H9 (cell line): ENCODE results near the gene AKR1C2. TPM values are rescaled to one million over a fixed set of nuclear protein-coding genes. Genes with fewer than 3 reads are reported as not detected.

Source experiments
- DNase-seq: peaks from one replicate; pipeline ENCODE4 v3.0.0-alpha.2; 2017
- H2AFZ ChIP-seq: one replicate; pipeline ENCODE4 v1.6.1; 2013; ENCODE audit warnings: mild to moderate bottlenecking, low read length, control low read depth, moderate library complexity
- H2AK5ac ChIP-seq: 2 replicates; pipeline ENCODE4 v1.6.1; 2013; ENCODE audit warnings: low read length, control low read depth, mixed read lengths; ENCODE audit not compliant: insufficient read length
- H2BK120ac ChIP-seq: one replicate; pipeline ENCODE4 v1.6.1; 2013; ENCODE audit warnings: low read depth, mild to moderate bottlenecking, low read length, control low read depth, inconsistent platforms; ENCODE audit not compliant: poor library complexity, severe bottlenecking
- H2BK12ac ChIP-seq: 2 replicates; pipeline ENCODE4 v1.6.1; 2013; ENCODE audit warnings: low read length, control low read depth, mixed read lengths, low read depth; ENCODE audit not compliant: insufficient read length
- H2BK15ac ChIP-seq: 2 replicates; pipeline ENCODE4 v1.6.1; 2013; ENCODE audit warnings: low read depth, low read length, control low read depth
- H2BK20ac ChIP-seq: one replicate; pipeline ENCODE4 v1.6.1; 2013; ENCODE audit warnings: low read depth, mild to moderate bottlenecking, low read length, control low read depth, inconsistent platforms; ENCODE audit not compliant: poor library complexity, severe bottlenecking
- H2BK5ac ChIP-seq: 2 replicates; pipeline ENCODE4 v1.6.1; 2013; ENCODE audit warnings: low read length, control low read depth, mixed read lengths; ENCODE audit not compliant: insufficient read length
- H3K14ac ChIP-seq: 2 replicates; pipeline ENCODE4 v1.6.1; 2013; ENCODE audit warnings: low read length, control low read depth; ENCODE audit not compliant: insufficient read depth
- H3K18ac ChIP-seq: 2 replicates; pipeline ENCODE4 v1.6.1; 2013; ENCODE audit warnings: low read depth, mild to moderate bottlenecking, mixed read lengths, low read length, control low read depth; ENCODE audit not compliant: insufficient read length
- H3K23ac ChIP-seq: 2 replicates; pipeline ENCODE4 v1.6.1; 2013; ENCODE audit warnings: low read length, control low read depth, mixed read lengths, low read depth; ENCODE audit not compliant: insufficient read length
- H3K23me2 ChIP-seq: 2 replicates; pipeline ENCODE4 v1.6.1; 2013; ENCODE audit warnings: low read depth, mild to moderate bottlenecking, mixed read lengths, low read length, control low read depth; ENCODE audit not compliant: insufficient read length, poor library complexity, severe bottlenecking
- H3K27ac ChIP-seq: 2 replicates; pipeline ENCODE4 v1.5.1; 2013; ENCODE audit warnings: low read length, control low read depth, mixed read lengths, low read depth; ENCODE audit not compliant: insufficient read length
- H3K27me3 ChIP-seq: 2 replicates; pipeline ENCODE4 v1.6.1; 2013; ENCODE audit warnings: low read length, control low read depth, inconsistent platforms; ENCODE audit not compliant: insufficient read depth
- H3K4ac ChIP-seq: 2 replicates; pipeline ENCODE4 v1.6.1; 2013; ENCODE audit warnings: low read depth, mild to moderate bottlenecking, control low read depth, inconsistent platforms, low read length, moderate library complexity
- H3K4me1 ChIP-seq: 2 replicates; pipeline ENCODE4 v1.6.1; 2013; ENCODE audit warnings: low read length, control low read depth, inconsistent platforms; ENCODE audit not compliant: insufficient read depth
- H3K4me2 ChIP-seq: 2 replicates; pipeline ENCODE4 v1.6.1; 2013; ENCODE audit warnings: low read length, control low read depth, mixed read lengths; ENCODE audit not compliant: insufficient read length, insufficient read depth
- H3K56ac ChIP-seq: 2 replicates; pipeline ENCODE4 v1.6.1; 2013; ENCODE audit warnings: low read depth, mild to moderate bottlenecking, mixed read lengths, low read length, control low read depth; ENCODE audit not compliant: insufficient read length
- H3K79me1 ChIP-seq: 2 replicates; pipeline ENCODE4 v1.6.1; 2013; ENCODE audit warnings: low read depth, mild to moderate bottlenecking, moderate library complexity, low read length, control low read depth, inconsistent platforms; ENCODE audit not compliant: insufficient read depth, poor library complexity, severe bottlenecking
- H3K79me2 ChIP-seq: 2 replicates; pipeline ENCODE4 v1.6.1; 2013; ENCODE audit warnings: low read length, control low read depth, inconsistent platforms; ENCODE audit not compliant: insufficient read depth
- H3K9ac ChIP-seq: 2 replicates; pipeline ENCODE4 v1.6.1; 2013; ENCODE audit warnings: low read length, control low read depth, mixed read lengths; ENCODE audit not compliant: insufficient read length; ENCODE audit errors: extremely low read depth
- H3K9me3 ChIP-seq: one replicate; pipeline ENCODE4 v1.6.1; 2013; ENCODE audit warnings: low read depth, low read length, inconsistent platforms; ENCODE audit not compliant: control insufficient read depth
- H3T11ph ChIP-seq: one replicate; pipeline ENCODE4 v1.6.1; 2013; ENCODE audit warnings: mild to moderate bottlenecking, low read length, control low read depth, inconsistent platforms
- H4K20me1 ChIP-seq: one replicate; pipeline ENCODE4 v1.6.1; 2013; ENCODE audit not compliant: control insufficient read depth, insufficient read length, insufficient read depth
- H4K5ac ChIP-seq: 2 replicates; pipeline ENCODE4 v1.6.1; 2013; ENCODE audit warnings: low read depth, mild to moderate bottlenecking, mixed read lengths, low read length, control low read depth; ENCODE audit not compliant: insufficient read length
- H4K8ac ChIP-seq: replicated peaks from 2 replicates; pipeline ENCODE4 v1.6.1; 2013; ENCODE audit warnings: low read length, control low read depth, mixed read lengths, low read depth; ENCODE audit not compliant: insufficient read length
- H4K91ac ChIP-seq: 2 replicates; pipeline ENCODE4 v1.6.1; 2013; ENCODE audit warnings: low read depth, mild to moderate bottlenecking, moderate library complexity, mixed read lengths, low read length, control low read depth; ENCODE audit not compliant: insufficient read length
- H3K27ac Mint-ChIP-seq, 3 experiments: 2 replicates in 2 of 3; 3 replicates in 1 of 3; pipeline ENCODE4 v1.8.0; 2020 to 2021; ENCODE audit warnings: mixed read lengths in 3 of 3, mild to moderate bottlenecking in 1 of 3, moderate library complexity in 1 of 3
- H3K27me3 Mint-ChIP-seq: 2 replicates; pipeline ENCODE4 v1.8.0; 2021; ENCODE audit warnings: low read depth, mild to moderate bottlenecking, moderate library complexity, mixed read lengths
- H3K36me3 Mint-ChIP-seq, 3 experiments: 2 replicates in 2 of 3; 3 replicates in 1 of 3; pipeline ENCODE4 v1.8.0; 2020 to 2021; ENCODE audit warnings: low read depth in 3 of 3, mixed read lengths in 3 of 3; ENCODE audit not compliant: insufficient read depth in 1 of 3
- H3K4me1 Mint-ChIP-seq, 2 experiments: 2 replicates each; pipeline ENCODE4 v1.8.0; 2020; ENCODE audit warnings: mixed read lengths in 2 of 2
- H3K4me3 Mint-ChIP-seq, 2 experiments: 2 replicates in 1 of 2; 3 replicates in 1 of 2; pipeline ENCODE4 v1.8.0; 2020 to 2021; ENCODE audit warnings: mild to moderate bottlenecking in 2 of 2, mixed read lengths in 2 of 2, moderate library complexity in 1 of 2
- H3K9me3 Mint-ChIP-seq, 2 experiments: 2 replicates in 1 of 2; 3 replicates in 1 of 2; pipeline ENCODE4 v1.8.0; 2020; ENCODE audit warnings: mild to moderate bottlenecking in 2 of 2, mixed read lengths in 2 of 2, moderate library complexity in 1 of 2
- WGBS: extraction: QIAGEN DNeasy Blood & Tissue Kit; methylation state at CpG from one replicate; pipeline ENCODE4 v1.1.7; 2013; ENCODE audit warnings: missing lambda C conversion rate, low lambda C conversion rate, mixed read lengths; ENCODE audit not compliant: insufficient read length; ENCODE audit errors: extremely low coverage; 5-methylcytosine and 5-hydroxymethylcytosine counted together
- total RNA-seq: library from RNA; stranded (reverse); gene quantifications from 2 replicates; pipeline ENCODE4 v1.2.1, GENCODE V29; 2021
- TF ChIP-seq, protein P1 (sequence below): fragments of 200-600 bp; sonication (generic); conservative IDR thresholded peaks from 3 replicates; pipeline ENCODE4 v1.8.0; 2021; ENCODE audit warnings: antibody characterized with exemption, mild to moderate bottlenecking

AKR1C2 gene
- total RNA-seq, 1 experiment from 2014 or later = 0.74 TPM

DNA sequence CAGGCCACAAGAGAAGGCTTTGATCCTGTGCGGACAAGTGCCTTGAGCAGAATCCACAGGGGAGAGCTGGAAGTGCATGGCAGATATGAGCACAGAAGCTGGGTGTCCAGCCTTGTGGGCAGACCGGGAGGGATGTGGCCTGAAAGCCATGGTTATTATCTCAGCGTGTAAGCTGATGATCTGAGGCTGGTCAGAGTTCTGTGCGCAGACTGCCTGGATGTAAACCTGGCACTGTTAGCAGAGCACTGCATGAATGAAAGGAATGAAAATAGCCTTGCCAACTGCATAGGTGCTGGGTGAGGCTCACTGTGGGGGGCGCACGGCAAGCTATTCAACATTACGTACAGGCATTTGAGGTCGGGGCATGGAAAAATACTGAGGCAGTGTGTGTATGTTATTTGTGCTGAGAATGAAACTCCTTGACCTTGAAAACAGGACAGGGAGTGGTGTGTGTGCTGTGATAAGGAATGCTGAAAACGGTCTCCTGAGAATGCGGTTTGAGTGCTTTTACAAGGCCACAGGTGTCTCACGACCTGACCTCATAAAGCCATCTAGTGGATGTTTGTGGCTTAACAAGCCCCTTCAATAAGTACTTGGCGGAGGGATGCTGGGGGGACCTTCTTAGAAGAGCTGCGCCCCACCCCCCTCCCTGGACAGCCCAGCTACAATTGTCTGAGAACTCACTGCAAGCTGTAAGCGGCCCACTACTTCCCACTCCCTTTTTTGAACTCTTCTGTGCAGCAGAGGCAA, 21.8 kb downstream of the AKR1C2 start:
- Histone ChIP-seq H3K9me3 (no peaks in the 10 kb centered on the region), H3K4me1 (no peaks in the 10 kb centered on the region; the same call in 1 of the 2 replicates), H3K79me1 (no peaks in the 10 kb centered on the region), H3K9ac (no peak overlapping the region), H3K4me2 (no peak overlapping the region), H2BK15ac (no peak overlapping the region), H2AFZ (no peak overlapping the region), H3K23me2 (no peaks in the 10 kb centered on the region), H3K23ac (no peak overlapping the region), H4K5ac (no peak overlapping the region), H3T11ph (no peak overlapping the region), H3K14ac (no peak overlapping the region), H2BK12ac (no peak overlapping the region), H2AK5ac (no peak overlapping the region), H3K27ac (no peak overlapping the region), H3K18ac (no peak overlapping the region), H4K91ac (no peak overlapping the region), H3K4ac (no peak overlapping the region), H3K27me3 (no peaks in the 10 kb centered on the region), H2BK120ac (no peak overlapping the region), H4K20me1 (no peaks in the 10 kb centered on the region), H3K56ac (no peak overlapping the region), H2BK5ac (no peak overlapping the region), H4K8ac (no peak overlapping the region), H3K79me2 (no peaks in the 10 kb centered on the region), H2BK20ac (no peak overlapping the region)
- no peaks in the 10 kb centered on the region for H3K36me3 Mint-ChIP-seq
- peaks cover 10 to 47% of the 10 kb centered on the region in 2 experiments for H3K9me3 Mint-ChIP-seq
- TF ChIP-seq, protein P1, sequence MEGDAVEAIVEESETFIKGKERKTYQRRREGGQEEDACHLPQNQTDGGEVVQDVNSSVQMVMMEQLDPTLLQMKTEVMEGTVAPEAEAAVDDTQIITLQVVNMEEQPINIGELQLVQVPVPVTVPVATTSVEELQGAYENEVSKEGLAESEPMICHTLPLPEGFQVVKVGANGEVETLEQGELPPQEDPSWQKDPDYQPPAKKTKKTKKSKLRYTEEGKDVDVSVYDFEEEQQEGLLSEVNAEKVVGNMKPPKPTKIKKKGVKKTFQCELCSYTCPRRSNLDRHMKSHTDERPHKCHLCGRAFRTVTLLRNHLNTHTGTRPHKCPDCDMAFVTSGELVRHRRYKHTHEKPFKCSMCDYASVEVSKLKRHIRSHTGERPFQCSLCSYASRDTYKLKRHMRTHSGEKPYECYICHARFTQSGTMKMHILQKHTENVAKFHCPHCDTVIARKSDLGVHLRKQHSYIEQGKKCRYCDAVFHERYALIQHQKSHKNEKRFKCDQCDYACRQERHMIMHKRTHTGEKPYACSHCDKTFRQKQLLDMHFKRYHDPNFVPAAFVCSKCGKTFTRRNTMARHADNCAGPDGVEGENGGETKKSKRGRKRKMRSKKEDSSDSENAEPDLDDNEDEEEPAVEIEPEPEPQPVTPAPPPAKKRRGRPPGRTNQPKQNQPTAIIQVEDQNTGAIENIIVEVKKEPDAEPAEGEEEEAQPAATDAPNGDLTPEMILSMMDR = peak; percentile 57
- H3K4me3 Mint-ChIP-seq = no peak overlapping the region
- peak overlapping the region in 2 of 3 experiments; percentile 17 to 23; a peak in 3 of 7 replicates for H3K27ac Mint-ChIP-seq
- peaks cover 10% of the 10 kb centered on the region in 2 experiments for H3K4me1 Mint-ChIP-seq
- no peaks in the 10 kb centered on the region; the same call in 1 of the 2 replicates for H3K27me3 Mint-ChIP-seq
- no CpG with 5 or more reads among the region's 14 CpGs for WGBS
- peak; percentile 68 for DNase-seq
